Activated CD4-positive, CD25-positive, alpha-beta regulatory T cell treated with anti-CD3 and anti-CD28 coated beads, Interleukin-2, amount 50 U/mL, for 24 hours (primary cell): Measurements from ENCODE around the gene ITGA6.

ENCODE experiments used
- ATAC-seq, 2 donors: fragments of 150-1000 bp; cut with Tn5 transposase; one replicate each; pipeline ENCODE4 v1.10.0; 2021; ENCODE audit warnings: mild to moderate bottlenecking in 1 of 2, moderate library complexity in 1 of 2

The ITGA6 gene

GRCh38 chr2:172416447-172417058 lies 10.8 kb upstream of the ITGA6 start:
- no peak for ATAC-seq

GRCh38 chr2:172420216-172420615 lies 7.2 kb upstream of the ITGA6 start:
- ATAC-seq: no peak

- no peak for ATAC-seq
Observed at GRCh38 chr2:172423160-172423559, 4.2 kb upstream of the ITGA6 start.

GRCh38 chr2:172425336-172425735 lies 2.0 kb upstream of the ITGA6 start:
- ATAC-seq: no peak

- no peak for ATAC-seq
Observed at GRCh38 chr2:172426635-172427255, 641 bp upstream of the ITGA6 start.

- ATAC-seq: peak; percentile 30 to 39
Observed at GRCh38 chr2:172427990-172428831, 825 bp downstream of the ITGA6 start.

GRCh38 chr2:172428832-172429210 lies 1.4 kb downstream of the ITGA6 start:
- no peak for ATAC-seq

GRCh38 chr2:172429301-172429968 lies 2.0 kb downstream of the ITGA6 start:
- no peak for ATAC-seq

GRCh38 chr2:172430027-172430426 lies 2.6 kb downstream of the ITGA6 start:
- no peak for ATAC-seq

- ATAC-seq: no peak
Observed at GRCh38 chr2:172430678-172431077, 3.3 kb downstream of the ITGA6 start.

GRCh38 chr2:172431463-172431862 lies 4.1 kb downstream of the ITGA6 start:
- ATAC-seq: no peak

- ATAC-seq: no peak
Observed at GRCh38 chr2:172431993-172432392, 4.6 kb downstream of the ITGA6 start.

- no peak for ATAC-seq
Observed at GRCh38 chr2:172433144-172433543, 5.8 kb downstream of the ITGA6 start.

GRCh38 chr2:172434821-172435605 lies 7.6 kb downstream of the ITGA6 start:
- no peak for ATAC-seq

- no peak for ATAC-seq
Observed at GRCh38 chr2:172435606-172435911, 8.2 kb downstream of the ITGA6 start.

GRCh38 chr2:172436889-172437288 lies 9.5 kb downstream of the ITGA6 start:
- ATAC-seq: no peak

GRCh38 chr2:172437419-172438341 lies 10.3 kb downstream of the ITGA6 start:
- peak; percentile 76 to 84 for ATAC-seq

GRCh38 chr2:172438741-172439508 lies 11.5 kb downstream of the ITGA6 start:
- no peak for ATAC-seq

- no peak for ATAC-seq
Observed at GRCh38 chr2:172439509-172439860, 12.1 kb downstream of the ITGA6 start.

- no peak for ATAC-seq
Observed at GRCh38 chr2:172439911-172440310, 12.5 kb downstream of the ITGA6 start.

GRCh38 chr2:172440795-172441194 lies 13.4 kb downstream of the ITGA6 start:
- ATAC-seq: no peak
